ENCODE results near the gene ELMO1.

Gene ELMO1

GRCh38 chr7:37248396-37248861 lies 200.2 kb downstream of the ELMO1 start:
- no peak for DNase-seq (ENCODE audit: low spot score)
- in situ Hi-C loops (cut with MboI; ENCODE audit: low pct_unique_long_range_greater_than_20kb, low sequenced_read_pairs, unreplicated experiment): loop anchor here (25.0 kb wide), 1 partner anchor 589 kb away; the partner anchor contains the start of gene NME8
- no peak for TF ChIP-seq CTCF (IDR thresholded peaks at IDR 0.05; ENCODE audit: extremely low read depth, insufficient read depth, missing control alignments)

- TF ChIP-seq CTCF (IDR thresholded peaks at IDR 0.05; ENCODE audit: extremely low read depth, insufficient read depth, missing control alignments): no peak
- no peak for DNase-seq (ENCODE audit: low spot score)
- in situ Hi-C loops (cut with MboI; ENCODE audit: low pct_unique_long_range_greater_than_20kb, low sequenced_read_pairs, unreplicated experiment): loop anchor here (25.0 kb wide), 1 partner anchor 589 kb away; the partner anchor contains the start of gene NME8
These were observed 200.8 kb downstream of the ELMO1 start for GRCh38 chr7:37247861-37248260.

- no peak for DNase-seq (ENCODE audit: low spot score)
These were observed 203.1 kb downstream of the ELMO1 start for GRCh38 chr7:37245590-37245989.

GRCh38 chr7:37236906-37237305 lies 211.8 kb downstream of the ELMO1 start:
- in situ Hi-C loops (cut with MboI; ENCODE audit: low pct_unique_long_range_greater_than_20kb, low sequenced_read_pairs, unreplicated experiment): loop anchor here (10.0 to 25.0 kb wide), 2 partner anchors 278 to 600 kb away; partner anchors contain the start of gene NME8
- no peak for DNase-seq (ENCODE audit: low spot score)
- TF ChIP-seq CTCF (IDR thresholded peaks at IDR 0.05; ENCODE audit: extremely low read depth, insufficient read depth, missing control alignments): no peak

More at GRCh38 chr7:37245590-37245989, 203.1 kb downstream of the ELMO1 start:
- TF ChIP-seq CTCF (IDR thresholded peaks at IDR 0.05; ENCODE audit: extremely low read depth, insufficient read depth, missing control alignments): no peak
- in situ Hi-C loops (cut with MboI; ENCODE audit: low pct_unique_long_range_greater_than_20kb, low sequenced_read_pairs, unreplicated experiment): loop anchor here (25.0 kb wide), 1 partner anchor 592 kb away; the partner anchor contains the start of gene NME8

GRCh38 chr7:37235813-37236212 lies 212.9 kb downstream of the ELMO1 start:
- no peak for DNase-seq (ENCODE audit: low spot score)
- in situ Hi-C loops (cut with MboI; ENCODE audit: low pct_unique_long_range_greater_than_20kb, low sequenced_read_pairs, unreplicated experiment): loop anchor here (10.0 to 25.0 kb wide), 2 partner anchors 279 to 601 kb away; partner anchors contain the start of gene NME8
- no peak for TF ChIP-seq CTCF (IDR thresholded peaks at IDR 0.05; ENCODE audit: extremely low read depth, insufficient read depth, missing control alignments)

GRCh38 chr7:37234928-37235327 lies 213.7 kb downstream of the ELMO1 start:
- DNase-seq (ENCODE audit: low spot score): peak; percentile 12
- in situ Hi-C loops (cut with MboI; ENCODE audit: low pct_unique_long_range_greater_than_20kb, low sequenced_read_pairs, unreplicated experiment): loop anchor here (10.0 to 25.0 kb wide), 2 partner anchors 280 to 602 kb away; partner anchors contain the start of gene NME8
- TF ChIP-seq CTCF (IDR thresholded peaks at IDR 0.05; ENCODE audit: extremely low read depth, insufficient read depth, missing control alignments): peak; percentile 50

Measured in GM13977 (cell line).